BJ (cell line): Measurements from ENCODE around the gene ADAMTS3. TPM values are rescaled to one million over a fixed set of nuclear protein-coding genes. Genes with fewer than 3 reads are reported as not detected.

Experiments
- CTCF ChIA-PET: fragments of 350-600 bp; formaldehyde crosslinking; extraction: SDS; loops from one replicate; lab custom pipeline; 2021; ENCODE audit warnings: antibody characterized with exemption, inconsistent platforms; lab: Yijun Ruan, JAX
- POLR2A ChIA-PET: fragments of 300-600 bp; sonication (Branson Sonifier 250); formaldehyde crosslinking; extraction: SDS; loops from one replicate; lab custom pipeline; 2021; ENCODE audit warnings: antibody characterized with exemption; lab: Charles Lee
- DNase-seq: peaks from one replicate; pipeline ENCODE4 v3.0.0-alpha.2; 2011; ENCODE audit warnings: low read depth
- H3K27me3 ChIP-seq: 2 replicates; pipeline ENCODE4 v1.6.0; 2011; ENCODE audit warnings: low read length; ENCODE audit not compliant: control insufficient read depth, insufficient read depth
- H3K36me3 ChIP-seq: 2 replicates; pipeline ENCODE4 v1.5.1; 2011; ENCODE audit warnings: low read length; ENCODE audit not compliant: control insufficient read depth, insufficient read depth
- H3K4me3 ChIP-seq: 2 replicates; pipeline ENCODE4 v1.5.1; 2011; ENCODE audit warnings: low read depth, mild to moderate bottlenecking, control low read depth, low read length
- polyA plus RNA-seq: library from polyadenylated mRNA; depleted of rRNA; stranded (reverse); fragments of >200 nt; gene quantifications from 2 replicates; pipeline ENCODE4 v1.2.3, GENCODE V29; 2011
- TF ChIP-seq, protein P1 (sequence below): IDR thresholded peaks from 2 replicates; pipeline ENCODE4 v1.5.1; 2011; ENCODE audit warnings: low read depth, mild to moderate bottlenecking, control low read depth, inconsistent platforms, low read length, moderate library complexity; ENCODE audit not compliant: insufficient read depth

The ADAMTS3 gene
- polyA plus RNA-seq, 1 experiment = 0.70 TPM

DNA sequence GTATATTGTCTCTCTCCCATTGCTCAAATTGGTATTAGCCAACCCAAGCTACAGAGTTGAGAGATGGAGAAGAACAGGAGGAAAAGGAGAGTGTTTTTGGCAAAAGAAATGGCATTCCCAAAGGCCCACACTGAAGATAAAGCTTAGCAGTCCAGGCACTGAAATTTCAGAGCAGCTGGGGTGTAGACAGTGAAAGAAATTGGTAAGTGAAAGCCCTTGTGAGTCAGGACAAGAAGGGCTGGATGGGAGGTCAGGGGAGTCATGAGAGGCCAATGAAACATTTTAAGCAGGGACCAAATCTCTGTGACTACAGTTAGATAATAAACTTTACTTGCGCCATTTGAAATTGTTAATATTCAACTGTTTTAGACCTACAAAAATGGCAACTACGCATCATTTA is 177.7 kb downstream of the ADAMTS3 start:
- no peak for DNase-seq
- POLR2A ChIA-PET = no interaction called here
- TF ChIP-seq, protein P1, sequence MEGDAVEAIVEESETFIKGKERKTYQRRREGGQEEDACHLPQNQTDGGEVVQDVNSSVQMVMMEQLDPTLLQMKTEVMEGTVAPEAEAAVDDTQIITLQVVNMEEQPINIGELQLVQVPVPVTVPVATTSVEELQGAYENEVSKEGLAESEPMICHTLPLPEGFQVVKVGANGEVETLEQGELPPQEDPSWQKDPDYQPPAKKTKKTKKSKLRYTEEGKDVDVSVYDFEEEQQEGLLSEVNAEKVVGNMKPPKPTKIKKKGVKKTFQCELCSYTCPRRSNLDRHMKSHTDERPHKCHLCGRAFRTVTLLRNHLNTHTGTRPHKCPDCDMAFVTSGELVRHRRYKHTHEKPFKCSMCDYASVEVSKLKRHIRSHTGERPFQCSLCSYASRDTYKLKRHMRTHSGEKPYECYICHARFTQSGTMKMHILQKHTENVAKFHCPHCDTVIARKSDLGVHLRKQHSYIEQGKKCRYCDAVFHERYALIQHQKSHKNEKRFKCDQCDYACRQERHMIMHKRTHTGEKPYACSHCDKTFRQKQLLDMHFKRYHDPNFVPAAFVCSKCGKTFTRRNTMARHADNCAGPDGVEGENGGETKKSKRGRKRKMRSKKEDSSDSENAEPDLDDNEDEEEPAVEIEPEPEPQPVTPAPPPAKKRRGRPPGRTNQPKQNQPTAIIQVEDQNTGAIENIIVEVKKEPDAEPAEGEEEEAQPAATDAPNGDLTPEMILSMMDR = no peak
- CTCF ChIA-PET = no interaction called here
- no peaks in the 10 kb centered on the region for H3K27me3 ChIP-seq
- H3K36me3 ChIP-seq = no peaks in the 10 kb centered on the region
- no peak overlapping the region for H3K4me3 ChIP-seq

DNA sequence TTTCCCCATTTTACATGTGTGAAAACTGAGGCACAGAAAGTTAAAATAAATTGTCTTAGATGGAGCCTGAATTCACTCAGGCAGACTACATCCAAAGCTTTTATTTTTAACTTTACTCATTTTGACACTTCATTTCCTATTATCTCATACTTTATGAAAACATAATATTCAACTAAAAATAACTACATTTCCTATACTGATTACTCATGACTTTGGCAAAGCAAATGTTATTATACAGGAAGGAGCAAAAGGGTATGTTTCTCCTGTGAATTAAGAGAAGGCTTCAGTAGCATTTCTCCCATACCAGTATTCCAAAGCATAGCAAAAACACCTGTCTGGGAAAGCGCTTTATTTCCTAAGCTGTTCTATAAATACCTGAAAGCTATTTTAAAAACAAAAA is 178.6 kb downstream of the ADAMTS3 start:
- TF ChIP-seq, protein P1 = no peak
- ChIA-PET POLR2A (no interaction called here), CTCF (no interaction called here)
- H3K4me3 ChIP-seq = no peak overlapping the region
- H3K36me3 ChIP-seq = no peaks in the 10 kb centered on the region
- no peaks in the 10 kb centered on the region for H3K27me3 ChIP-seq
- no peak for DNase-seq

DNA sequence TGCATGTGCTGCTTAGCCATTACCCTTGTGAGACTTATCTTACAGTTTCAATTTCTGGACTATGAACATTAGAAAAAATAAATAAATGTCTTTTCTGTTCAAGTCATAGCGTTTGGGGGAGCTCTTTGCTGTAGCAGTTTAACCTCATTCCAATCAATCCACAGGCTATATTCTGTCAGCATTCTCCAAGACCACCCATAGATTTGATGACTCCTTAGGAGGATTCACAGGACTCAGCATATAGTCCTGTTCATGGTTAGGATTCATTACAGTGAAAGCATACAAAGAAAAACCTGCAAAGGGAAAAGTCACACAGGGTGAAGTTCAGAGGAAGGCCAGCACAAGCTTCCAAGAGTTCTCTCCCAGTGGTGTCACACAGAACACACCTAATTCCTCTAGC is 180.5 kb downstream of the ADAMTS3 start:
- TF ChIP-seq, protein P1 = no peak
- ChIA-PET CTCF (interaction anchor here (0.8 kb wide), 1 partner anchor 62 kb away, joined by 3 read pairs; no protein-coding TSS in a partner anchor), POLR2A (no interaction called here)
- Histone ChIP-seq H3K36me3 (no peaks in the 10 kb centered on the region), H3K27me3 (no peaks in the 10 kb centered on the region), H3K4me3 (no peak overlapping the region)
- no peak for DNase-seq

DNA sequence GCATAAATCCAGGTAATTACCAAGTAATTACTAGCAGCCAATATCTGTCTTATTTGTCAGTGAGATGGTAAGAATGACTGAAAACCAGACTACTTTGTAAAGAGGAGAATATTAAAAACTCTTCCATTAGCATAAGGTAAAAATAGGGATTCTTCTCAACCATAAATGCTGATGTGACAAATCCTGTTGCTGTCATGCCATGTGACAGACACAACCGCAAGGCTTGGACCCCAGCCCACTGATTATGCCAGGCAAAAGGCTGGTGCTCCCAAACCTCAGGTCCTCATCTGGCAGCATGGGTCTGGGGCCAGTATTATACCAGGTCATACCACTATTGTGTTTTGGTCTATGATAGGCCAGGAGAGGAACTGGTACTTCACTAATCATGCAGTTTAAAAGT is 181.1 kb downstream of the ADAMTS3 start:
- CTCF ChIA-PET = interaction anchor here (1.5 kb wide), 1 partner anchor 61 kb away, joined by 3 read pairs; no protein-coding TSS in a partner anchor
- no peak for DNase-seq
- Histone ChIP-seq H3K4me3 (no peak overlapping the region), H3K27me3 (no peaks in the 10 kb centered on the region), H3K36me3 (no peaks in the 10 kb centered on the region)
- TF ChIP-seq, protein P1 = no peak
- POLR2A ChIA-PET = no interaction called here

DNA sequence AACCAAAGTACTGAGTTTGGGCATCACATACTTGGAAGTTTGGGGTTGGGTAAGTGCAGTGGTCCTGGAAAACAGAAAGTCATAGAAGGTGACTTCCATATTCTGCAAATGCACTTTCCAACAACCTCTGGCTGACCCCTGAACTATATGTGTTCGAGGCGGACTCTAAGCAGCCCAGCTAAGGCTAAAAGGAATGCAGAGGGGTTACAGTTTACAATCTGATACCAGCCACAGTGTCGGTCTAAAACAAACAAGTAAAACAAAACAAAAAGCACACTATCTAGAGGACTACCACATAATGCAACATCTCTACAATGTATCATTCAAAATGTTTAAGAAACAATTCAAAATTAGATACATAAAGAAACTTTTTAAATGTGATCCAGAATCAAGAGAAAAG is 185.6 kb downstream of the ADAMTS3 start:
- Histone ChIP-seq H3K27me3 (no peaks in the 10 kb centered on the region), H3K4me3 (no peak overlapping the region), H3K36me3 (no peaks in the 10 kb centered on the region)
- CTCF ChIA-PET = no interaction called here
- DNase-seq = no peak
- TF ChIP-seq, protein P1 = no peak
- POLR2A ChIA-PET = no interaction called here
